ENCODE measurements around the gene ABCB1.

GRCh38 chr7:87592300-87592699, 8.4 kb downstream of the ABCB1 start:
- TF ChIP-seq ZNF223 (tag by site-specific recombination; IDR thresholded peaks at IDR 0.05): no peak
- no peak for TF ChIP-seq REST (tag by site-specific recombination; IDR thresholded peaks at IDR 0.05)
- no peak for TF ChIP-seq PRDM6 (tag by site-specific recombination; IDR thresholded peaks at IDR 0.05)
- no peak for TF ChIP-seq KLF10 (tag by site-specific recombination; IDR thresholded peaks at IDR 0.05)
- TF ChIP-seq ZNF239 (tag by site-specific recombination; IDR thresholded peaks at IDR 0.05): no peak
- no peak for TF ChIP-seq CTCF (tag by site-specific recombination; IDR thresholded peaks at IDR 0.05)
- no peak for TF ChIP-seq MZF1 (tag by site-specific recombination; IDR thresholded peaks at IDR 0.05; ENCODE audit: borderline replicate concordance)
- no peak for TF ChIP-seq GLI4 (tag by site-specific recombination; IDR thresholded peaks at IDR 0.05)
- no peak for TF ChIP-seq SP2 (tag by site-specific recombination; IDR thresholded peaks at IDR 0.05)
- no peak for TF ChIP-seq SETDB1 (IDR thresholded peaks at IDR 0.05; ENCODE audit: insufficient read length, low read length)
- no peak for TF ChIP-seq ZBTB8A (tag by site-specific recombination; IDR thresholded peaks at IDR 0.05)
- no peak for TF ChIP-seq TCF7L2 (IDR thresholded peaks at IDR 0.05; ENCODE audit: borderline replicate concordance, low read depth, low read length)
- TF ChIP-seq PBX3 (CRISPR knock-in tag; IDR thresholded peaks at IDR 0.05): no peak
- no peak for TF ChIP-seq ZNF18 (tag by site-specific recombination; IDR thresholded peaks at IDR 0.05)
